OCI-LY7 (cell line): ENCODE measurements around the gene PHF14.

ENCODE experiments used
- CTCF ChIP-seq: fragments of 200-600 bp; sonication (generic); conservative IDR thresholded peaks from 2 replicates; pipeline ENCODE4 v1.5.1; 2014; ENCODE audit warnings: mild to moderate bottlenecking, antibody characterized with exemption, low read length, moderate library complexity, mixed read lengths
- EZH2phosphoT487 ChIP-seq: fragments of 200-600 bp; sonication (generic); IDR thresholded peaks from 2 replicates; pipeline ENCODE4 v1.6.1; 2018; ENCODE audit warnings: low read depth, borderline replicate concordance, mild to moderate bottlenecking, mixed run types, antibody characterized with exemption, low read length, moderate library complexity, mixed read lengths

GRCh38 chr7:11217848-11218565 lies 244.3 kb downstream of the PHF14 start:
- TF ChIP-seq CTCF, result no peak
- TF ChIP-seq EZH2phosphoT487, result no peak
